Epidermal melanocyte (primary cell): ENCODE data around the gene TFF1.

Source experiments
- DNase-seq: peaks from one replicate; pipeline ENCODE4 v3.0.0; 2011; ENCODE audit warnings: low spot score; ENCODE audit not compliant: insufficient read length

Gene TFF1

DNA sequence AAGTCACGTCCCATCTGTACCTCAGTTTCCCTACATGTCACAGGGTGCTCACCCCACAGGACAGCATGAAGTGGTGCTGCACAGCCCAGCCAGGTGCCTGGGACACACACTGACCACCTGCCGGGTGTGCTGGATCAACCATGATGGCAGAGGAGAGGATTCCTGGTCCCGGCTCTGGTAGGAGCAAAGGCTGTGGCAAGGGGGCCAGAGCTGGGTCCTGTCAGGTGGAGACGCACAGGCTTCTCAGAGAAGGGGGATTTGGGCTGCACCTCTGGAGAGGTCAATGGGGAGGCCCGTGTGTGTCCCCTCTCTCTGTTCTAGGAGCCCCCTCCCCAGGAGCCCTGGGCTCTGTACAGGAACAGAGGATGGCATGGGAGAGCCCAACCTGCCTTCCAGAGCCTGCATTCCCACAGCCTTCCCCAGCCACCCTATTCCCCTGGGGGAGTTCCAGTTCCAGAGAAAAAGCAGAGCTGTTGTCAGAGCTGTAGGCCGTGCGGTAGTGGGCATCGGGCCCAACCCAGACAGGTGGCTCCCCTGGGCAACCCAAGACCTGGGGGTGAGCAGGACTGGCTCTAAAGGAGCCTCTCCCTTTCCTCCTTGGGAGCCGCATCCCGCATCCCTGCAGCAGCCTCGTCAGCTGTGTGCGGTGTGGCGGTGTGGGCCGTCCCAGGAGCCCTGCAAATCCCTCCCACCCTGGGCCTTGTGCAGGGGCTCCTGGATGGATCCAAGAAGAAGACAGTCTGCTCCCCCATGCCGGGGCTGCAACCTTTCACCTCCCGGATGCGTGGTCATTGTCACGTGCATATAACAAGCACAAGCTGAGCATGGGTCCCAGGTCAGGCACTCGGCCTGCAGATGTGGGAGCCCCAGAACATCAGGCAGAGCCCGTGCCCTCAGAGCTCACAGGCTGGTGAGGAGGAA lies 48.2 kb downstream of the TFF1 start:
- no peak for DNase-seq

DNA sequence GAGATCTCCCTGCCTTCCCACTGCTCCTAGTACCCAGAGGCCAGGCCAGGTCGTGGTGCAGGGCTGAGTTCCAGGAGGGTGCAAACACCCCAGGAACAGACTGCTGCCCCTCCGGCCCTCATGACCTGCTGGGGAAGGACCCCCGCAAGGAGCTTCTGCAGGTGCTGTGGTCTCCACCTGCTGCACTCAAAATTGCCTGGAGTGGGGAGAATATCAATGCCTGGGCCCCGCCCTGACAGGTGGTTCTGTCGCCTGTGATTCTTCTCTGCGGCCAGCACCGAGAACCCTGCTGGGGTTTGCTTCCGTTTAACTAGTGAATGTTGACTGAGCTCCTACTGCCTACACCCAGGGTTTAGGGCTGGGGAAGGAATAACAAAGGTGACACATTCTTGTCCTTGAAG lies 49.0 kb downstream of the TFF1 start:
- no peak for DNase-seq

DNA sequence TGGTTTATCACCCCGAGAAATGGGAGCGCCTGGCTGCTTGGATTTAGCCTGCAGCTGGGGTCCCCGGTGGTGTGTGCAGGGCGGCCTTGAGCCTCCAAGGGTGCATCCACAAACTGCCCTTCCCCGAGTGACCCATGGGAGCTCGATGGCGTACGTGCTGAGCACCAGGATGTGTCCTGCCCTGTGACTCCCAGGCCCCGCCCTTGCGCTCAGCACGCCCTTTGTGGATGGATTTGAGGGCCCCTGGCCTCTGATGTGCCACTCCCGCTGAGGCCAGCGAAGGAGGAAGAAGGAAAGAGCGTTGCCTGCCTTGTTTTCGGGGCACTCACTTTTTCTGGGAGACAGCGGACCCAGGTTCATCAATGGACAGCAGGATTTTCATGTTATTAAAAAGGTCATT lies 49.4 kb downstream of the TFF1 start:
- DNase-seq: no peak

DNA sequence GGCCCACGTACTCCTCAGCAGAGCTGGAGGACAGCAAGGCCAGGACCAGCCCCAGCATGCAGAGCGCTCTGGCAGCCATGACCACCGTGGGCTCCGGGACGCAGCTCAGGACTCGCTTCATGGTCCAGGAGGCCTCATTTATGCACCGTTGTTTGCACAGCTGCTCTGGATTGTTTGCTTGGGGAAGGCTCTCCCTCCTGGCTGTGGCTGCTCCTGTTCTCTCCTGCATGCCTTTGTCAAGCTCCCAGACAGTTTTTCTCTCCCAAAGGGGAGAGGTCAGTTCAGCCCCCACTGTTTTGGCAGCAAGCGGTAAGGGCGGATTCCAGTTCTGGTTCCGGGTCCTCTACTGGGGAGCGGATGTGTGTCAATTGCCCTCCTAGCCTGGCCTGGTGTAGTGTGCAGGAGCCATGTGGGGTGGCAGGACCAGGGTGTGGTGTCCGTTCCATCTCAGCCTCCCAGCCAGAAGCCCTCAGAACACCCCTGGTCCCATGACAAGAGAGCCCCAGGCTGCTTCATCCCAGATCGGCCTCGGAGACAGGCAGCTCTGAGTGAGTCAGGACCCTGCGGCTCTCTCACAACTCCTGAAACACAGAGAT lies 50.9 kb downstream of the TFF1 start, which contains the start of gene TFF3:
TFF3 (minus strand) TSS at position 114 of the 596 bp plus-strand sequence; CDS start at position 79, 35 bp downstream.
- DNase-seq: no peak

DNA sequence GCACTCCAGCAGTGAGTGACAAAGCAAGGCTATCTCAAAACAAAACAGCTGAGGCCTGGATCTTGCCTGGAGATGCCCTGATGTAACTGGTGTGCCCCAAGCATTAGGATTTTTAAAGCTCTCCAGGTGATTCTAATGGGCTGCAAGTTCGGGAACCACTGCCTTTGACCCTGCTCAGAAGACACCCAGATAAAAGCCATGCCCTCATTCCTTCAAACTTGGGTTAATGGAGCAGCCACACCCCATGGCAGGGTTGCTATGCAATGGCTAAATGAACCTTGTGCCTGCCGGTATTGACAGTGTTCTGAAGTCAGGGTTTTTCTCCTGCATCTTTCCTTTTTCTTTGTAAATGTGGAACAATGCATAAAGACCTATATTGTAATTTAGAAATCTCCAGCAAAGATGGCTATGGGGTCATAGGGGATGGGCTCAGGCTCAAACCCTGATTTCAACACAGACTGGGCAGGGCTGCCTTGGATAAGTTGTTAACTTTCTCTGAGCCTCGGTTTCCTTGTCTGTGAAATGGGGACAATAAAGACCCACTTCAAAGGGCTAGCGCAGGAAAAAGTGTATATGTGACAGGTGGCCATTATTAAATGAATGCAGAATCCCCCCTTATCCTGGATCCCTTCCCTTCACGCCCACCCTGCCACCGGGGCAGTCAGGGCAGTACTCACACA lies 51.6 kb downstream of the TFF1 start:
- no peak for DNase-seq

DNA sequence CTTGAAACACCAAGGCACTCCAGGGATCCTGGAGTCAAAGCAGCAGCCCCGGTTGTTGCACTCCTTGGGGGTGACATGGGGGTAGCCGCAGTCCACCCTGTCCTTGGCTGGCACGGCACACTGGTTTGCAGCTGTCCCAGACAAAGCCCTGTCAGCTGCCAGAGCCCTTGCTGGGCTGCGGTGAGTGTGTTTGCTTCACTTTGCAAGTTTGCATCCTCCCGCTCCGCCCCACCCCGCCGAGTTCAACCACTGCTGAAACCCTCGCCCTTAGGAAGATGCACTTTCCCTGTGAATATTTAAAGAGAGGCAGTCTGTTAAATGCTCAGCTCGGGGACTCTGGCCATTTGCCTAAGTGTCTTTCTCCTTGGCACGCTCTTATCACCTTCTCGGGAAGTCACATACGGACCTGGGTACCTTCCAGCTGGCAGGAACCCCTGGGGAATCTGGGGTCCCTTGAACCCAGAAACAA lies 52.8 kb downstream of the TFF1 start:
- DNase-seq: no peak

DNA sequence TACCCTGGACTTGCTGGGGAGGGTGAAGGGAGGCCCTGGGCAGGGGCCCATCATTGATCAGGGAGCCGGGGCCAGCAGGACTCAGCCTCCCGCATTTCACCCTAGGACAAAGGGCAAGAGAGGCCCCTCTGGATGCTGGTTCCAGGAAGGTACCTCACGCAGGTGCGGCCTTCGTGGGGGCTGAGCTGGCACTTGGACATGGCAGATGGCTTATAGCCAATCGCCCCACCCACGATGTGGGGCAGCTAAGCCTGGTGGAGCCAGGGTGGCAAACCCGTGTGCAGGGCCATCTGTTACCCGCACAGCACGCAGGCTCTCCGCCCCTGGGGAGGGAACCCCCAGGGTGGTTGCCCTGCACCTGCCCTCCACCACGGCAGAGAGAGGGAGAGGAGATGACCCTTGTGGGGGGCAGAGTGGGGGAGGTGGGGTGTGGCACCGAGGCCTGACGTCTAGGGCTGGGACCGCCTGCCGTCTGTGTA lies 53.7 kb downstream of the TFF1 start:
- DNase-seq: no peak
